CD4-positive, CD25-positive, alpha-beta regulatory T cell (primary cell): ENCODE measurements around the gene SV2C. TPM values are rescaled to one million over a fixed set of nuclear protein-coding genes. Genes with fewer than 3 reads are reported as not detected.
A peak's percentile ranks its signal among the peaks of the same experiment; 100 is the strongest.

ENCODE experiments used
- ATAC-seq, 2 donors: fragments of 150-1000 bp; cut with Tn5 transposase; one replicate each; pipeline ENCODE4 v1.10.0; 2021; ENCODE audit warnings: low read depth in 2 of 2, moderate number of reproducible peaks in 2 of 2, moderate library complexity in 1 of 2
- DNase-seq, 3 donors: peaks; one replicate each; pipeline versions ENCODE4 v3.0.0 to v3.0.0-alpha.2; 2012 to 2022; ENCODE audit warnings: mixed read lengths in 1 of 3
- H3K27ac ChIP-seq: one replicate; pipeline ENCODE4 v1.7.0; 2013; ENCODE audit warnings: mild to moderate bottlenecking, low read length; ENCODE audit not compliant: insufficient read depth, poor library complexity, severe bottlenecking
- H3K27me3 ChIP-seq: one replicate; pipeline ENCODE4 v1.7.0; 2013; ENCODE audit warnings: low read length; ENCODE audit not compliant: control insufficient read depth, insufficient read depth
- H3K36me3 ChIP-seq: one replicate; pipeline ENCODE4 v1.7.0; 2013; ENCODE audit warnings: mild to moderate bottlenecking, low read length, moderate library complexity; ENCODE audit not compliant: control insufficient read depth, insufficient read depth
- H3K4me1 ChIP-seq: 2 replicates; pipeline ENCODE4 v1.7.0; 2013; ENCODE audit warnings: mild to moderate bottlenecking, low read length; ENCODE audit not compliant: insufficient read depth, control insufficient read depth, poor library complexity, severe bottlenecking
- H3K4me3 ChIP-seq: one replicate; pipeline ENCODE4 v1.7.0; 2013; ENCODE audit warnings: low read depth, mild to moderate bottlenecking, low read length, moderate library complexity
- H3K9me3 ChIP-seq, 2 experiments: 1 replicate in 1 of 2; 2 replicates in 1 of 2; pipeline ENCODE4 v1.7.0; 2013; ENCODE audit warnings: low read length in 2 of 2, mild to moderate bottlenecking in 1 of 2, moderate library complexity in 1 of 2; ENCODE audit not compliant: control insufficient read depth in 2 of 2
- H3K27ac Mint-ChIP-seq, 3 donors: one replicate each; pipeline ENCODE4 v1.8.0; 2020 to 2022; ENCODE audit warnings: mild to moderate bottlenecking in 3 of 3, mixed read lengths in 3 of 3, moderate library complexity in 2 of 3
- H3K27me3 Mint-ChIP-seq: one replicate; pipeline ENCODE4 v1.8.0; 2022; ENCODE audit warnings: mild to moderate bottlenecking, mixed read lengths
- H3K36me3 Mint-ChIP-seq: one replicate; pipeline ENCODE4 v1.8.0; 2020; ENCODE audit warnings: mixed read lengths
- H3K4me1 Mint-ChIP-seq, 4 donors: one replicate each; pipeline ENCODE4 v1.8.0; 2020 to 2022; ENCODE audit warnings: mixed read lengths in 4 of 4, mild to moderate bottlenecking in 1 of 4
- H3K4me3 Mint-ChIP-seq, 4 donors: one replicate each; pipeline ENCODE4 v1.8.0; 2020 to 2022; ENCODE audit warnings: mild to moderate bottlenecking in 4 of 4, mixed read lengths in 4 of 4, moderate library complexity in 3 of 4
- H3K9me3 Mint-ChIP-seq, 7 donors: one replicate each; pipeline ENCODE4 v1.8.0; 2020 to 2022; ENCODE audit warnings: mixed read lengths in 7 of 7, mild to moderate bottlenecking in 3 of 7, moderate library complexity in 2 of 7
- polyA plus RNA-seq, 4 donors: library from polyadenylated mRNA; unstranded; fragments of 300-500 nt; fragmentation: Illumina TruSeq; gene quantifications; one replicate each; pipeline ENCODE4 v1.2.3, GENCODE V29; 2021
- total RNA-seq: library from RNA; stranded (reverse); gene quantifications from one replicate; pipeline ENCODE4 v1.2.3, GENCODE V29; 2022

SV2C gene
- total and polyA plus RNA-seq, 5 donors from 2014 or later, result 0.05 to 0.12 TPM; not detected in 3

DNA sequence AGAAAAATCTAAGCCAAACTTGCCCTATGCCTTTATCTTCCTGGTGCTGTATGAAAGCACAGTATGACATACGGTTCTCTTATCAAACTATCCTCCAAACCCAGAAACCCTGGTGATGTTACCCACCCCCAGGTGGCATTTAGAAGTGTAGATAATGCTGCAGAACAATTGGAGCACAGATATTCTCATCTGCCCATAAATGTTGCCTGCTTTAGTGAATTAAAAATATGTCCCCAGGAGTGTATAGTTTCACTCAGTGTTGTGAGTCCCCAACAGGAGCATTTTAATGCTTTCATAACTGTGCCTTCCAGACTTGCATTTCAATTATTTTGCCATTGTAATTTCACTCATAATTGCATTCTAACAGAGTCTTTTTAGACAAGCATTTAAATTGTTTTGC lies 50.8 kb downstream of the SV2C start:
- H3K9me3 Mint-ChIP-seq, result peaks cover 0 to 2% (median 0%) of the 10 kb centered on the region in 7 donors
- H3K27me3 ChIP-seq, result peaks cover 18% of the 10 kb centered on the region
- DNase-seq (no peak), ATAC-seq (no peak)
- no peak overlapping the region for H3K4me3 Mint-ChIP-seq
- H3K36me3 ChIP-seq, result no peaks in the 10 kb centered on the region
- no peak overlapping the region for H3K27ac Mint-ChIP-seq
- peaks cover 0 to 4% (median 0%) of the 10 kb centered on the region in 4 donors for H3K4me1 Mint-ChIP-seq
- no peaks in the 10 kb centered on the region for H3K4me1 ChIP-seq
- peaks cover 64% of the 10 kb centered on the region for H3K27me3 Mint-ChIP-seq
- no peaks in the 10 kb centered on the region for H3K9me3 ChIP-seq
- no peaks in the 10 kb centered on the region for H3K36me3 Mint-ChIP-seq
- no peak overlapping the region for H3K4me3 ChIP-seq
- no peak overlapping the region for H3K27ac ChIP-seq

DNA sequence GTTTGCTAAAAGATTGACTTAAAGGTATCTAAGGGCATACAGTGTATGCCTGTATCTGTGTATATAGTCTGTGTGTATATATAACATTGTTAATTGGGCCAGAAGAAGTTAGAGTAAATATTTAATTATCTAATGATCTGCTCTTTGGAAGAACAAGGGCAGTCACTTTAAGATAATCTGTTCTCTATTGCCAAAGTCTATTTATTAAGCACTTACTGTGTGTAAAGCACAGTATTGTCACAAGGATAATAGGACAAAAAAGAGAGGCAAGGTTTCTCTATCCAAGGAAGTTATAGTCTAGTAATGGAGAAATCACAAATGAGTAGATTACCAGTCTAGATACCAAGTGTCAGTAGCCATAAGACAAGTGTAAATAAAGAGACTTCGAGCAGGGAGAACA lies 51.5 kb downstream of the SV2C start:
- no peak overlapping the region for H3K27ac Mint-ChIP-seq
- Histone ChIP-seq H3K4me3 (no peak overlapping the region), H3K36me3 (no peaks in the 10 kb centered on the region), H3K27me3 (peaks cover 18% of the 10 kb centered on the region), H3K27ac (no peak overlapping the region), H3K9me3 (no peaks in the 10 kb centered on the region), H3K4me1 (no peaks in the 10 kb centered on the region)
- no peaks in the 10 kb centered on the region for H3K36me3 Mint-ChIP-seq
- peaks cover 0 to 4% (median 0%) of the 10 kb centered on the region in 4 donors for H3K4me1 Mint-ChIP-seq
- H3K4me3 Mint-ChIP-seq, result no peak overlapping the region
- ATAC-seq, result no peak
- H3K27me3 Mint-ChIP-seq, result peaks cover 67% of the 10 kb centered on the region
- H3K9me3 Mint-ChIP-seq, result peaks cover 0 to 2% (median 0%) of the 10 kb centered on the region in 7 donors
- no peak for DNase-seq

DNA sequence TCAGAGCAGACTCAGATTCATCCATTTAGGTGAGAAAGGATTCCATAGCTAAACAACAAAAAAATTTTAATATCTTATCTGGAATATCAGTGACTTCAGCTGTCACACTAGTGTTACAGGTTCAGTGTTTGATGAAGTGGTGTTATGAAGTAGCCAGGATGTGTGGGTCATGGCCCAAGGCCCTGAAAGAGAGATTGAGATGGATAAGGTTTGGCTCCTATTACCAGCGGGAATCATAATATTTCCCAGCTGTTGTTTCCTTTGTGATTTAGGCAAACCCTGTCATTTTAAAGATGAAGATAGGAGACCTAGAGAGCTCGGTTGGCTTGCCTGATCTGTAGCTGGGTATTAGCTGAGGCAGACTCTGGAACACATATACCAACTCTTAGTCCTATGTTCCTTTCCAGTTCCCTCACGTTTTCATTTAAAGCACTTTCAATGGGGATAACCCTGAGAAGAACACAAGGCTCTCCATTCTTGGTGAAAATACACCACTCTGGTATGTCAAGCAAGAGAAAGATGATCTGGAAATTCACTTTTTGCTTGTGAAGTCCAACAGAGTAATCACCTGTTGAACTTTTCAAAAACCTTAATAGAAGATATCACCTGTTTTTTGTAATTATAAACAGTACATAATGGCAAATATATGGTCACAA lies 54.8 kb downstream of the SV2C start:
- DNase-seq (no peak), ATAC-seq (no peak)
- no peak overlapping the region for H3K4me3 ChIP-seq
- no peaks in the 10 kb centered on the region for H3K4me1 ChIP-seq
- Mint-ChIP-seq H3K4me1 (peaks cover 0 to 4% (median 0%) of the 10 kb centered on the region in 4 donors), H3K36me3 (no peaks in the 10 kb centered on the region), H3K4me3 (peak overlapping the region in 1 of 4 donors; percentile 81), H3K27ac (no peak overlapping the region), H3K27me3 (peaks cover 53% of the 10 kb centered on the region), H3K9me3 (peaks cover 0 to 2% (median 0%) of the 10 kb centered on the region in 7 donors)
- H3K27me3 ChIP-seq, result peaks cover 16% of the 10 kb centered on the region
- H3K9me3 ChIP-seq, result no peaks in the 10 kb centered on the region
- H3K27ac ChIP-seq, result no peak overlapping the region
- no peaks in the 10 kb centered on the region for H3K36me3 ChIP-seq

DNA sequence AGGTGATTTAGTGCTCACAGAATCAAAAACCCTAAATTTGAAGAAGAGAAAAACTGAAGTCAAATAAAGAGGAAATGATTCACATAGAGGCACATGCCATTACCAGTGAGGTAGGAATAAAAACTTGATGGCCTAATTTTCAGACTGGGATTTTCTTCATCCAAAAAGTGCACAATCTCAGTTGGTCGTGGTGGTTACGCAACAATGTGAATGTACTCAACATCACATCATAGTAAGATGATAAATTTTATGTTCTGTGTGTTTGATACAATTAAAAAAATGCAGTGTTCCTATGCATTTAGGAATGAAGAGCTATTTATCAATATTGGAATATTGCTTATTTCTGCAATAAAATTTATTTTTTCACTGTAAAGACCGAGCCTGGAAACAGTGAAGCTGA lies 60.7 kb downstream of the SV2C start:
- no peak overlapping the region for H3K4me3 ChIP-seq
- H3K36me3 ChIP-seq, result no peaks in the 10 kb centered on the region
- no peak overlapping the region for H3K27ac Mint-ChIP-seq
- no peak for DNase-seq
- H3K4me3 Mint-ChIP-seq, result no peak overlapping the region
- H3K27ac ChIP-seq, result no peak overlapping the region
- no peaks in the 10 kb centered on the region for H3K4me1 ChIP-seq
- no peaks in the 10 kb centered on the region for H3K36me3 Mint-ChIP-seq
- H3K27me3 ChIP-seq, result peaks cover 2% of the 10 kb centered on the region
- H3K9me3 ChIP-seq, result no peaks in the 10 kb centered on the region
- H3K4me1 Mint-ChIP-seq, result no peaks in the 10 kb centered on the region
- H3K9me3 Mint-ChIP-seq, result no peaks in the 10 kb centered on the region
- no peak for ATAC-seq
- peaks cover 31% of the 10 kb centered on the region for H3K27me3 Mint-ChIP-seq

DNA sequence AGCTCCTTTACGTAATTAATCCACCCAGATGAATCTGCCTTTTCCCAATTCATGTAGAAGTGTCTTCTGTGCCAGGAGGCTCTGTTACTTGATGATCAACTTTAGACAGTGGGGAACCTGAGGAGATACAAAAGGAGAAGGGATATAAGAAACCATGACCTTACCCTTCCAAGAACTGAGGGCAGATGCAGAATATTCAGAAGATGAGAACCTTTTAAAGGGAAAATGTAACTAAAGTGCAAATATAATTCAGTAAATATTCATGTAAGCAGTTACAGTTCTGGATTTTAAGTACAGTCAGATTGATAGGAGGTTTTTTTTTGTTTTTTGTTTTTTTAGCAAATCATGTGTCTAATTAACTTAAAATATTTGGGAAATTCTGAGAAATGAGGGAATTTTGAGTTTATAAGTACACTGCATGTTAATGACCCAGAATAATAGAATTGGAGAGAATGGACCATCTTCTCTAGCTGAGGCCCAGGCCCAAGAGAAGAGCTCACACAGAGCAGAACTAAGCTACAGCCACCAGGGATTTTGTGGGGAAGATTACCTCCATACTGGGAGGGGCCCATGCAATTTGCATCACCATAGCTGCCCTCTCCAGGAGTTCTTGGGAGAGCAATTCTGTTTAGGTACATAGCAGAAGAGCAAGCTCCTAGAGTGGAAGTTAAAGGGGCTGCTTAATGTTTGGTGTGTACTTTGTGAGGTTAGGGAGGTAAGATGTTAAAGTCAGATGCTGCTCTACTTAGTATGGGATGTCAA lies 61.5 kb downstream of the SV2C start:
- ATAC-seq (no peak), DNase-seq (no peak)
- Mint-ChIP-seq H3K27me3 (peaks cover 27% of the 10 kb centered on the region), H3K4me1 (no peaks in the 10 kb centered on the region), H3K9me3 (no peaks in the 10 kb centered on the region), H3K27ac (no peak overlapping the region), H3K4me3 (no peak overlapping the region), H3K36me3 (no peaks in the 10 kb centered on the region)
- Histone ChIP-seq H3K4me3 (no peak overlapping the region), H3K27me3 (peaks cover 2% of the 10 kb centered on the region), H3K27ac (no peak overlapping the region), H3K9me3 (no peaks in the 10 kb centered on the region), H3K4me1 (no peaks in the 10 kb centered on the region), H3K36me3 (no peaks in the 10 kb centered on the region)

DNA sequence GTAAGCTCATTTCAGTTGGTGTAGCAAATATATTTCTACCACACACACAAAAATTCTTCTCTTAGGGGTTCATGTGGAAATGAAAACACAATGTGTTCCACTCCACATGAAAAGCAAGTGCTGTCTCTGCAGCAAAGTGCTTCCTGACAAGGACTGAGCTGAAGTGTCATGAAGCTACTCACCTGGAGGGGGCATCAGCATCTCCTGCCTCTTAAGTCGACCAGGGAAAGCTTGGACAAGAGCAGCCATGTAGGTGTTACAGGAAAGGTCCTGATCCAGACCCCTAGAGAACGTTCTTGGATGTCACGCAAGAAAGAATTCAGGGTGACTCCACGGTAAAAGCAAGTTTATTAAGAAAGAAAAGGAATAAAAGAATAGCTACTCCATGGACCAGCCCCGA lies 62.8 kb downstream of the SV2C start:
- H3K27me3 Mint-ChIP-seq, result peaks cover 19% of the 10 kb centered on the region
- no peaks in the 10 kb centered on the region for H3K9me3 ChIP-seq
- no peaks in the 10 kb centered on the region for H3K36me3 Mint-ChIP-seq
- ATAC-seq (peak in 1 of 2 donors; percentile 31), DNase-seq (peak in 2 of 3 donors; percentile 1 to 59)
- no peaks in the 10 kb centered on the region for H3K36me3 ChIP-seq
- no peak overlapping the region for H3K27ac ChIP-seq
- peaks cover 0 to under 1% (median 0%) of the 10 kb centered on the region in 7 donors for H3K9me3 Mint-ChIP-seq
- no peaks in the 10 kb centered on the region for H3K4me1 Mint-ChIP-seq
- no peak overlapping the region for H3K27ac Mint-ChIP-seq
- H3K4me3 Mint-ChIP-seq, result no peak overlapping the region
- H3K4me3 ChIP-seq, result no peak overlapping the region
- H3K27me3 ChIP-seq, result peaks cover 2% of the 10 kb centered on the region
- no peaks in the 10 kb centered on the region for H3K4me1 ChIP-seq

DNA sequence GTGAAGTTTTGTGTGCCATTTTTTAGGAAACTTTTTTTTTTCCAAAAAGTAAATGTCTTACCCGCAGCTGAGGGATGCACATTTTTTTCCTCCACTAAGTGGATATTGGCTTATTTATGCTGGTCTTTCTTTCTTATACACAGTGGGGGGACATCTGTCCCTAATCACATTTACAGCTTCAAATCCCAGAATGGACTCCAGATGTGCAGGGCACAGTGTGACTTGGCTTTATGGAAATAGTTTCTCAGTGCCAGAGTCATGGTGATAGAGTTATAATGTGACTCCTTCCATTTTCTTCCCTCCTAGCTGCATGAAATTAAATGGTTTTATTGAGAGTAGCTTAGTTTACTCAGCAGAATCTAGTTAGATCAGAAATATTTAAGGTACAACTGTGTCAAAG lies 66.5 kb downstream of the SV2C start:
- peaks cover 14% of the 10 kb centered on the region for H3K27me3 ChIP-seq
- ATAC-seq (no peak), DNase-seq (no peak)
- no peak overlapping the region for H3K4me3 Mint-ChIP-seq
- H3K27ac ChIP-seq, result no peak overlapping the region
- H3K4me1 ChIP-seq, result no peaks in the 10 kb centered on the region
- no peak overlapping the region for H3K27ac Mint-ChIP-seq
- peaks cover 0 to 5% (median 0%) of the 10 kb centered on the region in 7 donors for H3K9me3 Mint-ChIP-seq
- H3K4me1 Mint-ChIP-seq, result no peaks in the 10 kb centered on the region
- H3K36me3 Mint-ChIP-seq, result no peaks in the 10 kb centered on the region
- no peak overlapping the region for H3K4me3 ChIP-seq
- no peaks in the 10 kb centered on the region for H3K9me3 ChIP-seq
- H3K27me3 Mint-ChIP-seq, result peaks cover 12% of the 10 kb centered on the region
- H3K36me3 ChIP-seq, result no peaks in the 10 kb centered on the region
